ENCODE measurements around the gene JUNB.

JUNB gene

DNA sequence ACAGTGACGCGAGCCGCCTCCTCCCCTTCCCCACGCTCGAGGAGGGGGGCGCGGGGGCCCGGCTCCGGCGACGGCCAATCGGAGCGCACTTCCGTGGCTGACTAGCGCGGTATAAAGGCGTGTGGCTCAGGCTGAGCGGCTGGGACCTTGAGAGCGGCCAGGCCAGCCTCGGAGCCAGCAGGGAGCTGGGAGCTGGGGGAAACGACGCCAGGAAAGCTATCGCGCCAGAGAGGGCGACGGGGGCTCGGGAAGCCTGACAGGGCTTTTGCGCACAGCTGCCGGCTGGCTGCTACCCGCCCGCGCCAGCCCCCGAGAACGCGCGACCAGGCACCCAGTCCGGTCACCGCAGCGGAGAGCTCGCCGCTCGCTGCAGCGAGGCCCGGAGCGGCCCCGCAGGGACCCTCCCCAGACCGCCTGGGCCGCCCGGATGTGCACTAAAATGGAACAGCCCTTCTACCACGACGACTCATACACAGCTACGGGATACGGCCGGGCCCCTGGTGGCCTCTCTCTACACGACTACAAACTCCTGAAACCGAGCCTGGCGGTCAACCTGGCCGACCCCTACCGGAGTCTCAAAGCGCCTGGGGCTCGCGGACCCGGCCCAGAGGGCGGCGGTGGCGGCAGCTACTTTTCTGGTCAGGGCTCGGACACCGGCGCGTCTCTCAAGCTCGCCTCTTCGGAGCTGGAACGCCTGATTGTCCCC lies at the start of gene JUNB:
Gene JUNB (plus strand): TSS at position 142 of the 706 bp plus-strand sequence. CDS start 286 bp downstream, at position 428.
- Mint-ChIP-seq H3K9me3 (no peaks in the 10 kb centered on the region), H3K4me1 (peaks cover 43% of the 10 kb centered on the region)

DNA sequence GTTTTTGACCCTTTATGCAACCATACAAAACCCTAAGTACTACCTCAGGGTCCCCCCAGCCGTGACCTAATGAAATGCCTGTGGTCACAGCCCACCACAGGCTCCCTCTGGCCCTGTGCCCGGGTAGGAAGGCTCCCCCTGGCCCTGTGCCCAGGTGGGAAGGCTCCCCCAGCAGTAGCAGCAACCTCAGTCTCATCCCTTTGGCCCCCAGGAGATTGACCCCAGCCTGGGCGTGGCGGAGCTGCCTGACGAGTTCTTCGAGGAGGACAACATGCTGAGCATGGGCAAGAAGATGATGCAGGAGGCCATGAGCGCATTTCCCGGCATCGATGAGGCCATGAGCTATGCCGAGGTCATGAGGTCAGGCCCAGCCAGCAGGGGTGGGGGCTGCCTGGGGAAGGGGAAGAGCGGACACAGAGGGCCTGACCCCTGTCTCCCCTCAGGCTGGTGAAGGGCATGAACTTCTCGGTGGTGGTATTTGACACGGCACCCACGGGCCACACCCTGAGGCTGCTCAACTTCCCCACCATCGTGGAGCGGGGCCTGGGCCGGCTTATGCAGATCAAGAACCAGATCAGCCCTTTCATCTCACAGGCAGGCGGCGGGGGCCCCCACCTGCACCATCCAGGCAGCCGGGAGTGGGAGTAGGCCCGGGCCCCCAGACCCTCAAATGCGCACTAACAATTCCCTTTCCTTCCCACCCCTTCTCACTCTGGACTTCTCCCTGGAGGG lies 46.0 kb upstream of the JUNB start:
- no peak overlapping the region for H3K4me3 Mint-ChIP-seq
- H3K9me3 Mint-ChIP-seq: no peaks in the 10 kb centered on the region
- H3K4me1 Mint-ChIP-seq: peaks cover 10% of the 10 kb centered on the region
- no peak overlapping the region for H3K27ac Mint-ChIP-seq
- peaks cover 80% of the 10 kb centered on the region for H3K36me3 Mint-ChIP-seq
- peak; percentile 6 for ATAC-seq
- DNase-seq (ENCODE audit: low spot score in 2 of 2): no peak

More for the DNA sequence above, at the start of gene JUNB:
- Mint-ChIP-seq H3K36me3 (peaks cover 71% of the 10 kb centered on the region), H3K4me3 (peak within 1 kb of the TSS; percentile 98), H3K27ac (peak within 1 kb of the TSS; percentile 97)
- DNase-seq (ENCODE audit: low spot score in 2 of 2) (peak; percentile 96 to 99), ATAC-seq (peak; percentile 60)

DNA sequence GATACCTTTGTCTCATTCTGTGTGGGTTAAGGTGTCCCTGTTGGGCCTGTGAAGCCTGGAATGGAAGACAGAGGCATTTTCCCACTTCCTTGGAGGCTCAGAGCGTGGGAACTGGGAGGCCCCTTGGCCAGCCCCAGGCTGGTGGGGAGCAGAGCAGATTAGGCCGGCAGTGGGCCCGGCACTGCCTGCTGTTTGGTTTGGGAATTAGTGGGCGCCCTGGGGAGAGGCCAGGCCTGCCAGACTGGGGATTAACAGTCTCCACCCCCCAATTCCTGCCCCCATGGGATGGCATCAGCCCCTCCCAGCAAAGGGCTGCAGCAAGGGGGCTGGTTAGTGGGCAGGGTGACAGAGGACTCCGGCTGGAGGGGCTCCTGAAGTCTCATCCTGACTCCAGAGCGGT lies 42.8 kb upstream of the JUNB start:
- Mint-ChIP-seq H3K36me3 (peaks cover 48% of the 10 kb centered on the region), H3K4me3 (no peak overlapping the region), H3K4me1 (peaks cover 13% of the 10 kb centered on the region), H3K27ac (no peak overlapping the region), H3K9me3 (no peaks in the 10 kb centered on the region)
- ATAC-seq (no peak), DNase-seq (ENCODE audit: low spot score in 2 of 2) (no peak)

DNA sequence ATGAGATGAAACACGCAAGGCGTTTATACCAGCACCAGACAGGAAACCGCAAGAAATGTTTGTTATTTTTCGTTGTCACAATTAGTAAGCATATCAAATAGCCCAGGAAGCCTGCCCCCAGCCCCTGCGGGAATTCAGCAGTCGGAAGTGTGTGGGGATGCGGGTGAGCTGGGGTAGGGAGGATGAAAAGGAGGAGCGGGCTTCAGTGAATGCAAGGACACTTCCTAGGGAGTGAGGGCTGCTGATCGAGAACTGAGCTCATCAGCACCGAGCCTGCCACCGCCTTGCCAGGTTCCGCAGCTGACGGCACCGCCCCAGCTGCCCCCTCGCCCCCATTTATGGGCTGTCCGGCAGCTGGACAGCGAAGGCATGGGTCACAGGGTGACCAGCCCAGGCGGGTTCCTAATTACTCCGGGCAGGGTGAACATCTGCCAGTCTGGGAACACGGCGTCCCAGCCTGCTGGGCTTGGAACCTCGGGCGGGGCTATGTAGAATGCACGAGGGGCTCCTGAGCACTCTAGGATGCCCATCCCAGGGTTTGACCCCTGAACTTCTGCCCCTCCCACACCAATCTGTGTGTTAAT lies 41.3 kb upstream of the JUNB start:
- Mint-ChIP-seq H3K36me3 (peaks cover 34% of the 10 kb centered on the region), H3K27ac (no peak overlapping the region), H3K4me3 (peak overlapping the region; percentile 2), H3K4me1 (peaks cover 13% of the 10 kb centered on the region), H3K9me3 (no peaks in the 10 kb centered on the region)
- DNase-seq (ENCODE audit: low spot score in 2 of 2): no peak
- ATAC-seq: peak; percentile 9

DNA sequence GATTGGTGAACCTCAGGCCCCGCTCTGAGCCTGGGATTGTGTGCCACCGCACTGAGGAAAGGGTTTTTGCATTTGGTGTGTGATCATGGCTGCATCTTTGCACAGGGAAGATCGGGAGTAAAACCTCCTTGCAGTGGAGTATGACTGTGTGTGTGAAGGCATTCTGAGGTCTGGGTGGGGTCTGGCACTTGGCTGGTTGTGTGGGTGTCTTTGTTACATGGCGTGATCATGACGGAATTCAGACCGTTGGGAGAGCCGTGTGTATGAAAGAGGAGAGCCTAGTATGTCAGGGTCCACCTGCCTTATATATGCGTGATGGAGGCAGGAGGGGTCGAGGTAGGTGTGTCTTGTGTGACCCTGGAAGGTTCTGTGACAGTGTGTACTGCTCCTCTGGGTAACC lies 40.4 kb upstream of the JUNB start:
- Mint-ChIP-seq H3K27ac (no peak overlapping the region), H3K9me3 (no peaks in the 10 kb centered on the region), H3K4me1 (peaks cover 13% of the 10 kb centered on the region), H3K4me3 (no peak overlapping the region), H3K36me3 (peaks cover 26% of the 10 kb centered on the region)
- no peak for DNase-seq (ENCODE audit: low spot score in 2 of 2)
- no peak for ATAC-seq

DNA sequence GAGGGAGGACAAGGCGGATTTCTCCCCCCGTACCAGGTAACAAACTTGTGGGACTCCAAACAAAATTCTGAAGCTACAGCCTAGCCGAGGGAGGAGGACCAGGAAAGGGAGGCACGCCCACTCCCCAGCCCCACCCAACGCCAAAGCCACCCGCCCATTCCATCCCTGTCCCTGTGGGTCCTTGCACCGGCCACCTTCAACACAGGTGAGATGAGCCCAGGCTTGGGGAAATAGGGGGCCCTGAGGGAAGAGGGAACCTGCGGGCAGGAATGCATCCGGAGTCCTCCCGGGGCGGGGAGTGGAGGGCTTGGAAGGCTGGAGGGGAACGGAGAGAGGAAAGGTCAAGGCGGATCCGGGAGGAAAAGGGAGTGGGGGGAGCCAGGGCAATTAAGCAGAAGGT lies 39.7 kb upstream of the JUNB start, which contains the start of gene BEST2:
Gene BEST2 (plus strand): TSS at position 157 of the 400 bp plus-strand sequence. CDS start 802 bp downstream, outside the sequence.
- Mint-ChIP-seq H3K9me3 (no peaks in the 10 kb centered on the region), H3K27ac (no peak within 1 kb of the TSS), H3K4me3 (no peak within 1 kb of the TSS), H3K4me1 (peaks cover 13% of the 10 kb centered on the region), H3K36me3 (peaks cover 18% of the 10 kb centered on the region)
- DNase-seq (ENCODE audit: low spot score in 2 of 2) (no peak), ATAC-seq (no peak)

DNA sequence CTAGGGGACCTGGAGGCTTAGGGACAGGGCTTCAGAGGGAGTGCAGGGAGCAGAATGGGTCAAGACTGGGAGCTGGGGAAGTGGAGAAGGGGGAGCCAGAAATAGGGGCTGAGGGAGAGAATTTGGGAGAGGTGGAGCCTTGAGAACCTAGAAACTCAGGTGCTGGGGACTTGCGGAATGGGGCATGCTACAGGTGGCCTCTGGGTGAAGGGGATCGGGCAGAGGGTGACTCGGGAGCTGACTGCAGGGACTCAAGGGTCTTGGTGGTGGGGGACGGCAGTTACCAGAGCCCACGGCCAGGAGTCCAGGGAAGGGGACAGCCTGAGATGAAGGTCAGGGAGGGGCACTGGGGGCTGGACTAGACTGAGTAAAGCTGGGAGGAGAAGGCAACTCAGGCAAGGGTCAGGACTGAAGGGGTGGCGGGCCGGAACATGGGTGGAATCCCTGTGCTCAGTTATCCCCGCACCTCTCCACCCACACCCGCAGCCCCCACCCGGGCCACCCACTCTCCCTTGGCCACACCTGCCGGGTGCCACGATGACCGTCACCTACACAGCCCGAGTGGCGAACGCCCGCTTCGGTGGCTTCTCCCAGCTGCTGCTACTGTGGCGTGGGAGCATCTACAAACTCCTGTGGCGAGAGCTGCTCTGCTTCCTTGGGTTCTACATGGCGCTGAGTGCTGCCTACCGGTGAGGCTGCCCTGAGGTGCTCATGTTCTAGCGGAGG lies 39.1 kb upstream of the JUNB start:
- H3K9me3 Mint-ChIP-seq: no peaks in the 10 kb centered on the region
- ATAC-seq: no peak
- peaks cover 14% of the 10 kb centered on the region for H3K36me3 Mint-ChIP-seq
- H3K4me3 Mint-ChIP-seq: no peak overlapping the region
- H3K27ac Mint-ChIP-seq: no peak overlapping the region
- peaks cover 13% of the 10 kb centered on the region for H3K4me1 Mint-ChIP-seq
- no peak for DNase-seq (ENCODE audit: low spot score in 2 of 2)

DNA sequence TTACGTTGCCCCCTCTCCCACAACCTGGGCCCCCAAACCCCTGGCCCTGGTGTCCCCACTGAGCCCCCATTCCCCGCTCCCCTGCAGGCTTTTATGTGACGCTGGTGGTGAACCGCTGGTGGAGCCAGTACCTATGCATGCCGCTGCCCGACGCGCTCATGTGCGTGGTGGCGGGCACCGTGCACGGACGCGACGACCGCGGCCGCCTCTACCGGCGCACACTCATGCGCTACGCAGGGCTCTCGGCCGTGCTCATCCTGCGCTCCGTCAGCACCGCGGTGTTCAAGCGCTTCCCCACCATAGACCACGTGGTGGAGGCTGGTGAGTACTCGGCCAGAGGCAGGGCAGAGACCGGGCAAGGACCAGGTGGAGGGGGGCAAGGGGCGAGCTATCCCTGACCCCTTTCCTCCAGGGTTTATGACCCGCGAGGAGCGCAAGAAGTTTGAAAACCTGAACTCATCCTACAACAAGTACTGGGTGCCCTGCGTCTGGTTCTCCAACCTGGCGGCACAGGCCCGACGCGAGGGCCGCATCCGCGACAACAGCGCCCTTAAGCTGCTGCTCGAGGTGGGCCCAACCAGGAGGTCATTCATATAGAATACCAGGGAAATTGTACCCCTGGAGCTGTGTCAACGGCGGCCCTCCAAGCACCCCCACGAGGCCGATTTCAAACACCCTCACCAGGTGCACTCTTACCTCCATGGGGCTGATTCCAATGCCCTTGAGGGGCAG lies 36.7 kb upstream of the JUNB start:
- ATAC-seq (no peak), DNase-seq (ENCODE audit: low spot score in 2 of 2) (no peak)
- no peaks in the 10 kb centered on the region for H3K9me3 Mint-ChIP-seq
- no peak overlapping the region for H3K4me3 Mint-ChIP-seq
- H3K4me1 Mint-ChIP-seq: peaks cover 10% of the 10 kb centered on the region
- H3K27ac Mint-ChIP-seq: no peak overlapping the region
- H3K36me3 Mint-ChIP-seq: no peaks in the 10 kb centered on the region

DNA sequence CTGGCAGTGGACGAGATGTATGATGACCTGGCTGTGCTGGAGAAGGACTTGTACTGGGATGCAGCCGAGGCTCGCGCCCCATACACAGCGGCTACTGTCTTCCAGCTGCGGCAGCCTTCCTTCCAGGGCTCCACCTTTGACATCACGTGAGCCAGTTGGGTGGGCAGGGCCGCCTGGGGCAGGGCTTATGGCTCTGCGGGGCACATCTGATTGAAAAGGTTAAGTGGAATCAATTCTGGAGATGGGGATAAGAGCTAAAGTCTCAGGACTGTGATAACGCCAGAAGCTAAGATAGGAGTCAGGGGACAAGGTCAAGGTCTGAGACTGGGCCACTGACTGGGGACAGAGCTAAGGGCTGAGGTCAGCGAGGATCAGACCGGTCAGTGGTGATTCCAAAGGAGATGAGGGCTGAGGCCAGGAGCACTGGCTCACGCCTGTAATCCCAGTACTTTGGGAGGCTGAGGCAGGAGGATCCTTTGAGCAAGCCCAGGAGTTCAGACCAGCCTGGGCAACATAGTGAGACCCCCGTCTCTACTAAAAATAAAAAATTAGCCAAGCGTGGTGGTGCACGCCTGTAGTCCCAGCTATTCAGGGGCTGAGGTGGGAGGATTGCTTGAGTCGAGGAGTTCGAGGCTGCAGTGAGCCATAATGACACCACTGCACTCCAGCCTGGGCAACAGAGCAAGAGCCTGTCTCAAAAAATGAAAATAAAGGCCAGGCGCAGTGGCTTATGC lies 35.0 kb upstream of the JUNB start:
- DNase-seq (ENCODE audit: low spot score in 2 of 2) (no peak), ATAC-seq (no peak)
- H3K9me3 Mint-ChIP-seq: no peaks in the 10 kb centered on the region
- peaks cover 5% of the 10 kb centered on the region for H3K4me1 Mint-ChIP-seq
- H3K27ac Mint-ChIP-seq: no peak overlapping the region
- H3K4me3 Mint-ChIP-seq: no peak overlapping the region
- H3K36me3 Mint-ChIP-seq: no peaks in the 10 kb centered on the region

DNA sequence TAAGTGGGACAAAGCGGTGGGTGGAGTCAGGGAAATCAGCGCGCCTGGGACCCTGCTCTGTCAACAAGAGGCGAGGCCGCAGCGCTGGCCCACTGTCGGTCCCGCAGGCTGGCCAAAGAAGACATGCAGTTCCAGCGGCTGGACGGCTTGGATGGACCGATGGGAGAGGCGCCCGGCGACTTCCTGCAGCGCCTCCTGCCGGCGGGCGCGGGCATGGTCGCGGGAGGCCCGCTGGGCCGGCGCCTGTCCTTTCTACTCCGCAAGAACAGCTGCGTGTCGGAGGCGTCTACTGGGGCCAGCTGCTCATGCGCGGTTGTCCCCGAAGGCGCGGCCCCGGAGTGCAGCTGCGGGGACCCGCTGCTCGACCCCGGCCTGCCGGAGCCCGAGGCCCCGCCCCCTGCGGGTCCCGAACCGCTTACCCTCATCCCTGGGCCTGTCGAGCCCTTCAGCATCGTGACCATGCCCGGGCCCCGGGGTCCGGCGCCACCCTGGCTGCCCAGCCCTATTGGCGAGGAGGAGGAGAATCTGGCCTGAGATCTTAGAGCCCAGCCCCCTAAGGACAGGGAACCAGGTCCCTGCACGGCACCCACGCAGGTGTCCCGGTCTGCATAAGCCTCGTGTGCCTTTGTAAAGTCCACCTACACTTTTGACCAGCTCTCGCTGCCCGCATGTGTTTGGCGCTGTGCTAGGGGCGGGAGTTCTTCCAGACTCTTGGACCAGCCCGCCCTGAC lies 33.6 kb upstream of the JUNB start:
- Mint-ChIP-seq H3K27ac (no peak overlapping the region), H3K9me3 (no peaks in the 10 kb centered on the region), H3K4me3 (peak overlapping the region; percentile 21), H3K36me3 (no peaks in the 10 kb centered on the region), H3K4me1 (peaks cover 5% of the 10 kb centered on the region)
- peak; percentile 84 for ATAC-seq
- peak; percentile 78 to 86 for DNase-seq (ENCODE audit: low spot score in 2 of 2)

DNA sequence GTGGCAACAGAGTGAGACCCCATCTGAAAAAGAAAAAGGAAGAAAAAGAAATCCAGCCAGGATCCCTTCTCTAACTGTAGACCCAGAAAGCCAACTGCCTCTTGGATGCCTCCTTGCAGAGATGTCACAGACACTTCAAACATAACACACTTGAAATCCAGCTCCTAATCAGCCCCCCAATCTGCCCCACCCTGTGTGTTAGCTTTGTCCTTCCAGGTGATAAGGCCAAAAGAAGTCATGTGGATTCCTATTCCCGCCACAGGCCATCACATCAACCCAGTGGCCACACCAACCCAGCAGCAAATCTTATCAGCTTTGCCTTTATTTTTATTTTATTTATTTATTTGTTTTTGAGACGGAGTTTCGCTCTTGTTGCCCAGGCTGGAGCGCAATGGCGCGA lies 31.6 kb upstream of the JUNB start:
- peaks cover 5% of the 10 kb centered on the region for H3K4me1 Mint-ChIP-seq
- DNase-seq (ENCODE audit: low spot score in 2 of 2): no peak
- H3K36me3 Mint-ChIP-seq: no peaks in the 10 kb centered on the region
- H3K9me3 Mint-ChIP-seq: no peaks in the 10 kb centered on the region
- no peak for ATAC-seq
- no peak overlapping the region for H3K4me3 Mint-ChIP-seq
- H3K27ac Mint-ChIP-seq: no peak overlapping the region

DNA sequence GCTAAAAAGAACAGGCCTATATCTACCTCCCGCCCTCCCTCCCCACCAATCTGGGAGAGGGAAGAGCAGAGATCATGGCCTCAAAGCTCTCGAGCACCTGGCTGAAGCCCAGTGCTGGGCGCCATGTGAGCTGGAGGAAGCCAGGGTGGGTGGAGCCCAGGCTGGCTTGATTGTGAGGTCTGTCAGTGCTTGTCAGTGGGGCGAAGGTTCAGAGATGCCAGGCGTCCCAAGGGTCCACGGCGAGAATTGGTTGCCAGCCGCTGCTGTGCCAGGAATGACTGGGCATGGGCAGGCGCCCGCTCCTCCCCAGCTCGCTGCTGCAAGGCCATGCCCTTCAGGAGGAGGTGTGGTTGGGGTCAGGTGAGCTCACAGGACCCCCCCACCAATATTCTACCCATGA lies 28.2 kb upstream of the JUNB start:
- H3K36me3 Mint-ChIP-seq: peaks cover 5% of the 10 kb centered on the region
- DNase-seq (ENCODE audit: low spot score in 2 of 2): no peak
- H3K9me3 Mint-ChIP-seq: no peaks in the 10 kb centered on the region
- no peak overlapping the region for H3K4me3 Mint-ChIP-seq
- H3K27ac Mint-ChIP-seq: no peak overlapping the region
- peaks cover 13% of the 10 kb centered on the region for H3K4me1 Mint-ChIP-seq
- ATAC-seq: no peak

DNA sequence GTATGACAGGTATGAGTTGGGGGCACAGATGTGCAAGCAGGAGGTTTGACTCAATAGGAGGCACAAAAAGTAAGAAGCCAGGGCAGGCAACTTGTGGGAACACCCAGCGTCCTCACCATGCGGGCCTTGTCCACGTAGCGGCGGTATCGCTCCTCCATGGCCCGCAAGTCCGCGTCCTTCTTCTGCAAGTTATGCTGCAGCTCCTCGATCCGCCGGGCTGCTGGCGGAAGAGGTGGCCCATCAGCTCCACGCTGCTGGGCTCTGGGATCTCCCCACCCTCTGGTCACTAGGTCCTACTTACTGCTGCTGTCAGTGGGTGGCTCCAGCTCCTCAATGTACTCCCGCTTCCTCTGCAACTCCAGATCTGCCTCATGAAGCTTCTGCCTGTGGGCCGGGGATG lies 26.6 kb upstream of the JUNB start:
- ATAC-seq (no peak), DNase-seq (ENCODE audit: low spot score in 2 of 2) (no peak)
- Mint-ChIP-seq H3K4me3 (no peak overlapping the region), H3K9me3 (no peaks in the 10 kb centered on the region), H3K27ac (no peak overlapping the region), H3K4me1 (peaks cover 18% of the 10 kb centered on the region), H3K36me3 (peaks cover 5% of the 10 kb centered on the region)
